ENCODE measurements around the gene ARID4B.

The ARID4B gene

DNA sequence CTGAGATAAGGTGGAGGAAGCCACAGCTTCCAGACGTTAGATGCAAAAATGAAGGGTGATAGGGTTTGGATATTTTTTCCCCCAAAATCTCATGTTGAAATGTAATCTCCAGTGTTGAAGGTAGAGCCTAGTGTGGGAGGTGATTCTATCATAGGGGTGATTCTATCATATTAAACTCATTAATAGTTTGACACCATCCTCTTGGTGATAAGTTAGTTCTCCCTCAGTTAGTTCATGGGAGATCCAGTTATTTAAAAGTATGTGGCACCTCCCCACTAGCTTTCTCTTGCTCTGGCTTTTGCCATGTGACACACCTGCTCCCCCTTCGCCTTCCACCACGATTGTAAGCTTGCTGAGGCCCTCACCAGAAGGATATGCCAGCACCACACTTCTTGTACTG lies 30.9 kb upstream of the ARID4B start:
- TF ChIP-seq Cebpa-rat (IDR thresholded peaks at IDR 0.05): no peak
- H3K9me3 ChIP-seq (replicated peaks in 1 of 11): no peaks in the 10 kb centered on the region

DNA sequence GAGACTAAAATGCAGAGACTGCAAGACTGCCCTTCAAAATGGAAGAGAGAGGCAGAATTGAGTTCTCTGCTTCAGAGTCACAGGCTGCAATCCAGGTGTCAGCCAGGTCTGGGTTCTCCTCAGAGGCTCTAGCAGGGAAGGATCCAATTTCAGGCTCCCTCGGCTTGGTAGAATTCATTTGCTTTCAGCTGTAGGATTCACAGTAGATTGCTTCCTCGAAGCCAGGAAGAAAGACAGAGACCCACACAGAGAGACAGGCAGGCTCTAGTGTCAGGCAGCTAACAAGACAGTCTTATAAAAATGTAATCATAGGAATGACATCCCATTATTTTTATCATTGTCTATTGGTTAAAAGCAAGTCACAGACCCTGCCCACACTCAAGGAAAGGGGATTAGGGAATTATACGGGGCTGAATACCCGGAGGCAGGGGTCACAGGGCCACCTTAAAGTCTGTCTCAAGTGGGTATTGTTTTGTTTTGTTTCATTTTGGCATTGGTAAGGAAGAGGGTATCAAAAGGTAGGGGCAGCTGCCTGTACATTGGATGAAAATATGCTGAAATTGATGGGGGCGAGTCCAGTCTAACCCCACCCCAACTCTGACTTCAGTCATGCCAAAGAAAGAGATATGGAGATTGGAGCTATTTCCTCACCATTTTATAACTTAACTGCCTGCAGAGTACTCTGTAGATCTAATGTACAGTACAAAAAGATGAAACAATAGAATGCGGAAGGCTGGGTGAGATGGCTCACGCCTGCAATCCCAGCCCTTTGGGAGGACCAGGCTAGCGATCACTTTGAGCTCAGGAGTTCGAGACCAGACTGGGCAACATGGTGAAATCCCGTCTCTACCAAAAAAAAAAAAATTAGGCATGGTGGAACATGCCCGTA lies 29.8 kb upstream of the ARID4B start:
- Histone ChIP-seq H4K20me1 (no peaks in the 10 kb centered on the region), H3K36me3 (no peaks in the 10 kb centered on the region), H3K4me1 (no peaks in the 10 kb centered on the region), H3K27me3 (no peaks in the 10 kb centered on the region), H3K4me2 (no peak overlapping the region), H3K27ac (no peak overlapping the region), H3K4me3 (no peak overlapping the region), H3K9me3 (replicated peaks in 1 of 11) (no peaks in the 10 kb centered on the region), H3K9ac (no peak overlapping the region)
- no peak for TF ChIP-seq Cebpa-rat (IDR thresholded peaks at IDR 0.05)

More for the DNA sequence above, 30.9 kb upstream of the ARID4B start:
- no peak overlapping the region for H3K27ac ChIP-seq
- H4K20me1 ChIP-seq: no peaks in the 10 kb centered on the region
- H3K36me3 ChIP-seq: no peaks in the 10 kb centered on the region
- no peak overlapping the region for H3K4me3 ChIP-seq
- H3K4me1 ChIP-seq: no peaks in the 10 kb centered on the region
- H3K4me2 ChIP-seq: no peak overlapping the region
- H3K9ac ChIP-seq: no peak overlapping the region
- H3K27me3 ChIP-seq: no peaks in the 10 kb centered on the region

GRCh38 chr1:235351898-235352297 lies 23.9 kb upstream of the ARID4B start:
- Histone ChIP-seq H3K4me1 (no peaks in the 10 kb centered on the region), H4K20me1 (no peaks in the 10 kb centered on the region), H3K9me3 (replicated peaks in 1 of 11) (peaks cover 0 to 8% (median 0%) of the 10 kb centered on the region in 11 experiments; a peak in 3 of 22 replicates), H3K27me3 (no peaks in the 10 kb centered on the region), H3K4me3 (no peak overlapping the region), H3K9ac (no peak overlapping the region), H3K36me3 (peaks cover under 1 to 18% (median 10%) of the 10 kb centered on the region in 11 experiments; a peak in 10 of 22 replicates), H3K4me2 (no peak overlapping the region), H3K27ac (no peak overlapping the region)
- no peak for TF ChIP-seq Cebpa-rat (IDR thresholded peaks at IDR 0.05)

- Histone ChIP-seq H3K4me2 (no peak overlapping the region), H3K4me3 (no peak overlapping the region), H3K36me3 (peaks cover 5 to 22% (median 14%) of the 10 kb centered on the region in 11 experiments; a peak in 13 of 22 replicates), H3K9me3 (replicated peaks in 1 of 11) (peaks cover 0 to 8% (median 0%) of the 10 kb centered on the region in 11 experiments; a peak in 3 of 22 replicates), H3K4me1 (no peaks in the 10 kb centered on the region), H3K27me3 (no peaks in the 10 kb centered on the region), H3K9ac (no peak overlapping the region), H3K27ac (no peak overlapping the region), H4K20me1 (no peaks in the 10 kb centered on the region)
- no peak for TF ChIP-seq Cebpa-rat (IDR thresholded peaks at IDR 0.05)
Measured at GRCh38 chr1:235351441-235351840, 23.5 kb upstream of the ARID4B start.

GRCh38 chr1:235343726-235344125 lies 15.7 kb upstream of the ARID4B start:
- Histone ChIP-seq H3K27ac (no peak overlapping the region), H3K4me2 (no peak overlapping the region), H3K9me3 (replicated peaks in 1 of 11) (peaks cover 0 to 6% (median 0%) of the 10 kb centered on the region in 11 experiments; a peak in 3 of 22 replicates), H4K20me1 (peaks cover 0 to 5% (median 0%) of the 10 kb centered on the region in 11 experiments; a peak in 1 of 22 replicates), H3K27me3 (no peaks in the 10 kb centered on the region), H3K9ac (no peak overlapping the region), H3K4me3 (no peak overlapping the region), H3K36me3 (peaks cover 48 to 96% (median 71%) of the 10 kb centered on the region in 11 experiments), H3K4me1 (no peaks in the 10 kb centered on the region)
- no peak for TF ChIP-seq Cebpa-rat (IDR thresholded peaks at IDR 0.05)

DNA sequence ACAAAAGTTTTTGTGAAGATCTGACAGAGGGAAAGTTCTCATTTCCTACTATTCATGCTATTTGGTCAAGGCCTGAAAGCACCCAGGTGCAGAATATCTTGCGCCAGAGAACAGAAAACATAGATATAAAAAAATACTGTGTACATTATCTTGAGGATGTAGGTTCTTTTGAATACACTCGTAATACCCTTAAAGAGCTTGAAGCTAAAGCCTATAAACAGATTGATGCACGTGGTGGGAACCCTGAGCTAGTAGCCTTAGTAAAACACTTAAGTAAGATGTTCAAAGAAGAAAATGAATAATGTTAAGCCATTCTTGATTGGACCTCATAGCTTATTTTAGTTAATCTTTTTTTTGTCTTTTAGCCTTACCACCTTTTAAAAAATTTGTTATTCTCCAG lies 14.5 kb upstream of the ARID4B start:
- Histone ChIP-seq H3K36me3 (peaks cover 56 to 96% (median 78%) of the 10 kb centered on the region in 11 experiments), H3K27me3 (no peaks in the 10 kb centered on the region), H3K4me2 (no peak overlapping the region), H3K9me3 (replicated peaks in 1 of 11) (no peaks in the 10 kb centered on the region), H3K4me3 (no peak overlapping the region), H3K4me1 (peaks cover 0 to 3% (median 0%) of the 10 kb centered on the region in 10 experiments; a peak in 1 of 20 replicates), H3K27ac (no peak overlapping the region), H4K20me1 (peaks cover 0 to 8% (median 0%) of the 10 kb centered on the region in 11 experiments; a peak in 2 of 22 replicates), H3K9ac (no peak overlapping the region)
- TF ChIP-seq Cebpa-rat (IDR thresholded peaks at IDR 0.05): no peak

DNA sequence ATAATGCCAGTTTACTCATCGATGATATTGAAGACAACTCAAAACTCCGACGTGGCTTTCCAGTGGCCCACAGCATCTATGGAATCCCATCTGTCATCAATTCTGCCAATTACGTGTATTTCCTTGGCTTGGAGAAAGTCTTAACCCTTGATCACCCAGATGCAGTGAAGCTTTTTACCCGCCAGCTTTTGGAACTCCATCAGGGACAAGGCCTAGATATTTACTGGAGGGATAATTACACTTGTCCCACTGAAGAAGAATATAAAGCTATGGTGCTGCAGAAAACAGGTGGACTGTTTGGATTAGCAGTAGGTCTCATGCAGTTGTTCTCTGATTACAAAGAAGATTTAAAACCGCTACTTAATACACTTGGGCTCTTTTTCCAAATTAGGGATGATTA lies 14.1 kb upstream of the ARID4B start:
- Histone ChIP-seq H3K27me3 (no peaks in the 10 kb centered on the region), H3K36me3 (peaks cover 56 to 98% (median 78%) of the 10 kb centered on the region in 11 experiments)
- no peak for TF ChIP-seq Cebpa-rat (IDR thresholded peaks at IDR 0.05)

DNA sequence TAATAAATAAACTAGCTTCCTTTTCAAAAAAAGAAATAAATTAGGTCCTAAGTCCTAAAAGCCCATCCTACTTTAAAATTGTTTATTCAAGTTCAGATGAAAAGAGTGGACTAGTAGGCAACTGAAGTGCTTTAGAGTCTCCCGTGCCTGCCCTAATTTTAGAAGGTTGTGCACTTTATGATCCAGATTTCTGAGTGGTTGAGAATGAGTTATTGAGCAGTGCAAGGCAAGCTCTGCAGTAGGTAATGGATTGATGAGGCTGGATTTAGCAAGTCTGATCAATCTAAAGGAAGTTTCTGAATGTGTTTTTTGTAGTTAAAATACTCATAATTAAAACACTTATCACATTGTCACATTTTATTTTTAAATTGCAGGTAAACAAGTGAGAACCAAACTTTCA lies 13.4 kb upstream of the ARID4B start:
- H3K27me3 ChIP-seq: no peaks in the 10 kb centered on the region

More for the DNA sequence above, 14.1 kb upstream of the ARID4B start:
- no peaks in the 10 kb centered on the region for H3K9me3 ChIP-seq (replicated peaks in 1 of 11)
- H3K4me1 ChIP-seq: peaks cover under 1 to 5% (median 2%) of the 10 kb centered on the region in 10 experiments; a peak in 18 of 20 replicates
- H3K4me3 ChIP-seq: no peak overlapping the region
- H4K20me1 ChIP-seq: peaks cover 0 to 9% (median 0%) of the 10 kb centered on the region in 11 experiments; a peak in 2 of 22 replicates
- H3K4me2 ChIP-seq: no peak overlapping the region
- H3K27ac ChIP-seq: no peak overlapping the region
- no peak overlapping the region for H3K9ac ChIP-seq

GRCh38 chr1:235339746-235340145 lies 11.8 kb upstream of the ARID4B start:
- no peaks in the 10 kb centered on the region for H3K9me3 ChIP-seq (replicated peaks in 1 of 11)
- H3K9ac ChIP-seq: no peak overlapping the region
- H3K27me3 ChIP-seq: no peaks in the 10 kb centered on the region
- peaks cover 55 to 94% (median 81%) of the 10 kb centered on the region in 11 experiments for H3K36me3 ChIP-seq
- H3K4me3 ChIP-seq: no peak overlapping the region
- H4K20me1 ChIP-seq: peaks cover 0 to 16% (median 2%) of the 10 kb centered on the region in 11 experiments; a peak in 7 of 22 replicates
- no peak for TF ChIP-seq Cebpa-rat (IDR thresholded peaks at IDR 0.05)
- H3K4me2 ChIP-seq: no peak overlapping the region
- H3K27ac ChIP-seq: no peak overlapping the region
- H3K4me1 ChIP-seq: peaks cover 12 to 18% (median 14%) of the 10 kb centered on the region in 10 experiments

More for the DNA sequence above, 13.4 kb upstream of the ARID4B start:
- H3K4me3 ChIP-seq: no peak overlapping the region
- H3K36me3 ChIP-seq: peaks cover 52 to 94% (median 74%) of the 10 kb centered on the region in 11 experiments
- peaks cover 0 to 14% (median 0%) of the 10 kb centered on the region in 11 experiments; a peak in 5 of 22 replicates for H4K20me1 ChIP-seq
- H3K9me3 ChIP-seq (replicated peaks in 1 of 11): no peaks in the 10 kb centered on the region
- TF ChIP-seq Cebpa-rat (IDR thresholded peaks at IDR 0.05): no peak
- no peak overlapping the region for H3K9ac ChIP-seq
- H3K27ac ChIP-seq: no peak overlapping the region
- peaks cover 8 to 12% (median 9%) of the 10 kb centered on the region in 10 experiments for H3K4me1 ChIP-seq
- no peak overlapping the region for H3K4me2 ChIP-seq
